Measurements from ENCODE around the gene SNX3.

The SNX3 gene

DNA sequence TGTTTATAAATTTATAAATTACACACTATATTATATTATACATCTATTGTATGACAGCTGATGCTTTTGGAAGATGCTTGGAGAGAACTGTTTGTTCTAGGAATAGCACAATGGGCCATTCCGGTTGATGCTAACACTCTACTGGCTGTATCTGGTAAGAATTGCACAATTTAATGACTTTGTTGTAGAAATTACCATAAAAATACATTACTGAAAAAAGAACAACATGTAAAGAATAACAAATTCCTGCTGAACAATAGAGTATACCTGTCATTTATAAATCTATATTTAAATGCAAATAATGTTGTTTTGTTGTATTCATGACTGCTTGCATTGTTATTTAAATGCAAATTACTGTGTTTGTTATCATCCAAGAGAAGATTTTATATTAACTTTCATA, 80.6 kb downstream of the SNX3 start:
- TF ChIP-seq, protein P1, sequence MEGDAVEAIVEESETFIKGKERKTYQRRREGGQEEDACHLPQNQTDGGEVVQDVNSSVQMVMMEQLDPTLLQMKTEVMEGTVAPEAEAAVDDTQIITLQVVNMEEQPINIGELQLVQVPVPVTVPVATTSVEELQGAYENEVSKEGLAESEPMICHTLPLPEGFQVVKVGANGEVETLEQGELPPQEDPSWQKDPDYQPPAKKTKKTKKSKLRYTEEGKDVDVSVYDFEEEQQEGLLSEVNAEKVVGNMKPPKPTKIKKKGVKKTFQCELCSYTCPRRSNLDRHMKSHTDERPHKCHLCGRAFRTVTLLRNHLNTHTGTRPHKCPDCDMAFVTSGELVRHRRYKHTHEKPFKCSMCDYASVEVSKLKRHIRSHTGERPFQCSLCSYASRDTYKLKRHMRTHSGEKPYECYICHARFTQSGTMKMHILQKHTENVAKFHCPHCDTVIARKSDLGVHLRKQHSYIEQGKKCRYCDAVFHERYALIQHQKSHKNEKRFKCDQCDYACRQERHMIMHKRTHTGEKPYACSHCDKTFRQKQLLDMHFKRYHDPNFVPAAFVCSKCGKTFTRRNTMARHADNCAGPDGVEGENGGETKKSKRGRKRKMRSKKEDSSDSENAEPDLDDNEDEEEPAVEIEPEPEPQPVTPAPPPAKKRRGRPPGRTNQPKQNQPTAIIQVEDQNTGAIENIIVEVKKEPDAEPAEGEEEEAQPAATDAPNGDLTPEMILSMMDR (IDR thresholded peaks at IDR 0.05; ENCODE audit: insufficient read depth, low read depth, low read length, missing control alignments): no peak
- DNase-seq (ENCODE audit: low read depth): no peak
- H3K4me3 ChIP-seq (ENCODE audit: low read length): no peak overlapping the region

DNA sequence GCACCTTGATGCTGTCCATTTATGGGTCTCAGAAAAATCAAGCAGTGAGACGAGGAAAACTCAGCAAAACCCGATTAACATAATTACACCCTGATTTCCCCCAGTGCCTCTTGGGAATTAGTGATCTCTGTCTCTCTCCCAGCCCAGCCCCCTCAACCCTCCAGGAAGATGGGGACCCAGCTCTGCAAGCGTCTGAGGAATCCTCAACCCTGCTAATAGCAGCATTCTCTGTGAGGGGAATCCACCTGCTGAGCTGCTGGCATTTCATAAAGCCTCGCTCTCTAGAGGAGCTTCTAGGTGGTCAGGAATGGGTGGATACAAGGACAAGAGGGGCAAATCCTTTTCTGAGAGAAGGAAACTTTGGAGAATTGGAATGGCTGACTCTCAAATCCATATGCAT, 81.1 kb downstream of the SNX3 start:
- no peak for DNase-seq (ENCODE audit: low read depth)
- TF ChIP-seq, protein P1 (IDR thresholded peaks at IDR 0.05; ENCODE audit: insufficient read depth, low read depth, low read length, missing control alignments): no peak
- no peak overlapping the region for H3K4me3 ChIP-seq (ENCODE audit: low read length)

DNA sequence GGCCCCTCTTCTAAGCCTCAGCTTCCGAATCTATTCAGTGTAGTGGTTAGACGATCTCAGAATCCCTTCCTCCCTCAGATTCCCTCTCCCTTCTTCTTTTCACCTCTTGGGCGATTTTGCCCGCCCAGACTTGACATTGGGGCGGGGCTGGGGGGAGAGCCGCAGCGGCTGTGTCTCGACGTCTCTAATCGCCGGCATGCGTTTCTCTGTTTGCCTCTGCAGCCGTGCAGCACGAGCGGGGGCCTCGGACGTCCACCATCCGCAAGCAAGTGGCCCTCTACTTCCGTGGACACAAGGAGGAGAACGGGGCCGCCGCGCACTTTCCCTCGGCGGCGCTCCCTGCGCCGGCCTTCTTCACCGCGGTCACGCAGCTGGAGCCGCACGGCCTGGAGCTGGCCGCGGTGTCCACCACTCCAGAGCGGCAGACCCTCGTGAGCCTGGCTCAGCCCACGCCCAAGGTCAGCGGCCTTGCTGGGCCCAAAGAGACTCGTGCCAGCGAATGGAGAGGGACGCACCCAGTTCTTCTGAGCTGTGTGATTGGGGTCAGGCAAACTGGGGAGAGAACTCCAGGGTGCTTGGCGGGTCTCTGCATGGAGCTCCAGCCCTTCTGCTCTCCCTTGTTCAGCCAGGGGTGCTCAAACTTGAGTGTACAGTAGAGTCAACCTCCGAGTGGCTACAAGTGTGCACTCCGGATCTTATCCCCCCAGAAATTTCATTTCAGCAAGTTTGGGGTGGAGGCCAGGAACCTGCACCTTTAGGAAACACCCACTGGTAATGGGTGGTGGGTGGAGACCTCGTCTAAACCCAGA, 84.4 kb downstream of the SNX3 start:
- no peak for DNase-seq (ENCODE audit: low read depth)
- no peak overlapping the region for H3K4me3 ChIP-seq (ENCODE audit: low read length)
- TF ChIP-seq, protein P1 (IDR thresholded peaks at IDR 0.05; ENCODE audit: insufficient read depth, low read depth, low read length, missing control alignments): no peak

DNA sequence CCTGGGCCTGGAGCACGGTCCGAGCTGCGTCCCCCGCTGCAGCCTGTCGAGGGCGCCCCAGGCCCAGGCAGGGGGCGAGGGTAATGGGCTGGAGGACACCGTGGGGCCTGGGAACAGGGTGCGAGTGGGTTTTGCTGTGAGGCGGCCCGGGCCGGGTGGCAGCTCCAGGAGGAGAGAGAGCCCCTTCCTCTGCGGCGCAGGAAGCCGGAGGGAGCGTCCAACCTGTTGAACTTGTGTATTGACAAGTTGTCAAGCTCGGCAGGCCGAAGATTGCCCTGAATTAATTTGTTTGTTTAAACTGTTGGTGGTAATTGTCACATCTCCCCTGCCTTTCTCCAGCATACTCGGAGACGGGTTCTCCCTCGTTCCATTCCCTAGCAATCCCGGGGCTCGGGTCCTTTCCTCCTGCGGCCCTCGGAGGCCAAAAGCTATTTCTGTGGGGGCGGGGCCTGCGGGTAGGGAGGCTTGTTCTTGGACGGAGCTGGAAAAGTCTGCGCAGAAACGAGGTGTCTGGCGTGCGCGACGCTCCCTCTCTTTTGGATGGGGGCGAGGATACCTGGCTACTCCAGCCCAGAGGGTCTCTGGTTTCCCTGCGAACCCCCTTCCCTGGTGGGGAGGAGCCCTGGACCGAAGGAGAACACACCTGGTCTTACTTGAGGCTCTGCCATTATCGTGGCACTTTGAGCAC, 85.1 kb downstream of the SNX3 start:
- no peak overlapping the region for H3K4me3 ChIP-seq (ENCODE audit: low read length)
- TF ChIP-seq, protein P1 (IDR thresholded peaks at IDR 0.05; ENCODE audit: insufficient read depth, low read depth, low read length, missing control alignments): no peak
- DNase-seq (ENCODE audit: low read depth): no peak

DNA sequence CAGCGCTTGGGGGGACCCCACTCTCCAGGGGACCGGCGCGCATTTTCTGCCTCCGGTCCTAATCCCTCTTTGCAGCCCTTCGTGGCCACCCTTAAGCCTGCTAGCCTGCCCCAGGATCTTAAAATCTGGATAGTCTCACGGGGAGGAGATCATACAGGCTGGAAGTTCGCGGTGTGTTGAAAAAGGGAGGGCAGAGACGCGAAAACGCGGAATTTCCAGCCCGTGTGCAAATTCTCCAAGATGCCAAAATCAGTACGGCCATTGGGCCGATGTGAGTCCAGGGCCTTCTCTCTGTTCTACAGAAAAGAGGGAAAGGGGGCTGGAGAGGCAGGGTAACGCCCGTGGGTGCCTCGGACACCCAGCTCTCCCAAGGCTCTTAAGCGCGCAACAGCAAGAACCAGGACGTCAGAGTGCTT, 85.7 kb downstream of the SNX3 start:
- no peak overlapping the region for H3K4me3 ChIP-seq (ENCODE audit: low read length)
- DNase-seq (ENCODE audit: low read depth): no peak
- TF ChIP-seq, protein P1 (IDR thresholded peaks at IDR 0.05; ENCODE audit: insufficient read depth, low read depth, low read length, missing control alignments): no peak

DNA sequence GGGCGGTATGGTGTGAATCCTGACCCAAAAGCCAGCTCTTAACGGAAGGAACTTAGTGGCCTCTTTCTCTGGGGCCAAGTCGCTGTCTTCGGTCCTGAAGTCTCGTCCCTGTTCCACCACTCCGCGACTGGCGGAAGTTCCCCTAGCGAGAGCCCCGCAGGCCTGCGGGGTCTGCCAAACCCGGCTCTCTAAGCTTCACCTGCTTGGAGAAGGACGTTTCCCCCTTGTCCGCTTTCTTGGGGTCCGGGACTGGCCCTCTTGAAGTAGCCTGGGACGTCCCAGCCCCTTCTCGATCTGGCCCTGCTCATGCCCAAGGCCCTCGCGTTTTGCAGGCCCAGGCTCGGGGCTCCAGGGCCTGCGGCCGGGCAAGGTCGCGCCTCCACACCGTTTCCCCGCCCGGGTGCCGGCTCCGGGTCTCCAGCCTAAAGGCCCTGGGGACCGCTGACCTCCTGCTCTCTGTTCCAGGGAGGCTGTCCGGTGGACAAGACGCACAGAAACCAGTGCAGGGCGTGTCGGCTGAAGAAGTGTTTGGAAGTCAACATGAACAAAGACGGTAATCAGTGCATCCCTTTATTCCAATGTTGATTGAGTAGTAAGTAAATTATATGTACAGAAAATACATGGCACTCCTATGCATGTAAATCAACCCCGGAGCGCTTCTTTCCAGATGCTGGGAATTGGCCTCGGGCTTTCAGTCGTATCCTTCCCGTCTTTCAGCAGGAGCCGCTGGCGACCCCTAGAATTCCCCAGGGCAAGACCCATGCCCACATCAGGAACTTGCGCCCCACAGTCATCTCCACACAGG, 86.3 kb downstream of the SNX3 start:
- peak; percentile 57 for DNase-seq (ENCODE audit: low read depth)
- TF ChIP-seq, protein P1 (IDR thresholded peaks at IDR 0.05; ENCODE audit: insufficient read depth, low read depth, low read length, missing control alignments): no peak
- no peak overlapping the region for H3K4me3 ChIP-seq (ENCODE audit: low read length)
